ENCODE measurements around the gene FGF4. TPM values are rescaled to one million over a fixed set of nuclear protein-coding genes. Genes with fewer than 3 reads are reported as not detected.

Gene FGF4
- total and polyA plus RNA-seq, 5 donors from 2014 or later = not detected

GRCh38 chr11:69818231-69818602, 43.1 kb upstream of the FGF4 start:
- Histone ChIP-seq H3K9me3 (ENCODE audit: control insufficient read depth in 2 of 2, low read length in 2 of 2) (no peaks in the 10 kb centered on the region), H3K36me3 (ENCODE audit: control insufficient read depth, insufficient read depth, low read length) (no peaks in the 10 kb centered on the region), H3K27me3 (ENCODE audit: control insufficient read depth, insufficient read depth, low read length) (no peaks in the 10 kb centered on the region), H3K4me3 (ENCODE audit: low read depth, low read length) (no peak overlapping the region), H3K4me1 (ENCODE audit: control insufficient read depth, insufficient read depth, low read length, poor library complexity, severe bottlenecking) (no peaks in the 10 kb centered on the region), H3K27ac (ENCODE audit: insufficient read depth, low read length, poor library complexity, severe bottlenecking) (no peak overlapping the region)
- Mint-ChIP-seq H3K4me1 (no peaks in the 10 kb centered on the region), H3K4me3 (no peak overlapping the region), H3K9me3 (peaks cover 0 to 6% (median 0%) of the 10 kb centered on the region in 7 donors), H3K36me3 (no peaks in the 10 kb centered on the region), H3K27ac (no peak overlapping the region), H3K27me3 (peaks cover 40% of the 10 kb centered on the region)
- DNase-seq = no peak
- no peak for ATAC-seq (ENCODE audit: low read depth in 2 of 2)

- no peak overlapping the region for H3K27ac Mint-ChIP-seq
- no peaks in the 10 kb centered on the region for H3K36me3 Mint-ChIP-seq
- Histone ChIP-seq H3K9me3 (ENCODE audit: control insufficient read depth in 2 of 2, low read length in 2 of 2) (no peaks in the 10 kb centered on the region), H3K36me3 (ENCODE audit: control insufficient read depth, insufficient read depth, low read length) (no peaks in the 10 kb centered on the region), H3K27ac (ENCODE audit: insufficient read depth, low read length, poor library complexity, severe bottlenecking) (no peak overlapping the region), H3K4me3 (ENCODE audit: low read depth, low read length) (no peak overlapping the region), H3K4me1 (ENCODE audit: control insufficient read depth, insufficient read depth, low read length, poor library complexity, severe bottlenecking) (no peaks in the 10 kb centered on the region), H3K27me3 (ENCODE audit: control insufficient read depth, insufficient read depth, low read length) (no peaks in the 10 kb centered on the region)
- peaks cover 0 to 6% (median 0%) of the 10 kb centered on the region in 7 donors for H3K9me3 Mint-ChIP-seq
- H3K4me3 Mint-ChIP-seq = no peak overlapping the region
- peaks cover 35% of the 10 kb centered on the region for H3K27me3 Mint-ChIP-seq
- DNase-seq = peak in 1 of 3 donors; percentile 20
- H3K4me1 Mint-ChIP-seq = no peaks in the 10 kb centered on the region
- ATAC-seq (ENCODE audit: low read depth in 2 of 2) = no peak
Measured at GRCh38 chr11:69817265-69818230, 42.4 kb upstream of the FGF4 start.

DNA sequence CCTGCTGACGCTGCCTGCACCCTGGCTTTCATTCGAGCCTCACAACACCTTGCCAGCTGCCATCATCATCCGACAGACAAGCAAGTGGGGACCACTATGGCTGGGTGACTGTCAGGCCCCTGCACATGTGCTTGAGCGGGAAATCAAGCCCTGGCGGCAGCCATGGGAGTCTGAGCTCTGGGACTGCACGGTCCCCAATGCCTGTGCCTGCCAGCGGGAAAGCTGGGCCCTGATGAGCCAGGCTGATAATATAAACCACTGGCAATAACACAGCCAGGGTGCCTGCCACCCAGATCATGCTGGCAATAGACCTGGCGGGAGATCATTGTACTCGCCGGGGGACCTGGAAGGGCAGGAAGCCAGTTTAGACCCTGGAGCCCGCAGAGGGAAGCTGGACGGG, 41.5 kb upstream of the FGF4 start:
- Histone ChIP-seq H3K27me3 (ENCODE audit: control insufficient read depth, insufficient read depth, low read length) (no peaks in the 10 kb centered on the region), H3K27ac (ENCODE audit: insufficient read depth, low read length, poor library complexity, severe bottlenecking) (no peak overlapping the region), H3K4me3 (ENCODE audit: low read depth, low read length) (no peak overlapping the region), H3K4me1 (ENCODE audit: control insufficient read depth, insufficient read depth, low read length, poor library complexity, severe bottlenecking) (no peaks in the 10 kb centered on the region), H3K9me3 (ENCODE audit: control insufficient read depth in 2 of 2, low read length in 2 of 2) (no peaks in the 10 kb centered on the region), H3K36me3 (ENCODE audit: control insufficient read depth, insufficient read depth, low read length) (no peaks in the 10 kb centered on the region)
- ATAC-seq (ENCODE audit: low read depth in 2 of 2) = no peak
- Mint-ChIP-seq H3K9me3 (peaks cover 0 to 6% (median 0%) of the 10 kb centered on the region in 7 donors), H3K4me1 (no peaks in the 10 kb centered on the region), H3K4me3 (no peak overlapping the region), H3K36me3 (no peaks in the 10 kb centered on the region), H3K27me3 (peaks cover 35% of the 10 kb centered on the region), H3K27ac (no peak overlapping the region)
- DNase-seq = no peak

GRCh38 chr11:69815973-69816372, 40.8 kb upstream of the FGF4 start:
- Histone ChIP-seq H3K4me3 (ENCODE audit: low read depth, low read length) (no peak overlapping the region), H3K36me3 (ENCODE audit: control insufficient read depth, insufficient read depth, low read length) (no peaks in the 10 kb centered on the region), H3K27ac (ENCODE audit: insufficient read depth, low read length, poor library complexity, severe bottlenecking) (no peak overlapping the region), H3K9me3 (ENCODE audit: control insufficient read depth in 2 of 2, low read length in 2 of 2) (no peaks in the 10 kb centered on the region), H3K27me3 (ENCODE audit: control insufficient read depth, insufficient read depth, low read length) (no peaks in the 10 kb centered on the region), H3K4me1 (ENCODE audit: control insufficient read depth, insufficient read depth, low read length, poor library complexity, severe bottlenecking) (no peaks in the 10 kb centered on the region)
- Mint-ChIP-seq H3K36me3 (no peaks in the 10 kb centered on the region), H3K4me1 (no peaks in the 10 kb centered on the region), H3K27ac (no peak overlapping the region), H3K27me3 (peaks cover 38% of the 10 kb centered on the region), H3K9me3 (peaks cover 0 to 6% (median 0%) of the 10 kb centered on the region in 7 donors), H3K4me3 (no peak overlapping the region)
- DNase-seq (no peak), ATAC-seq (ENCODE audit: low read depth in 2 of 2) (no peak)

- Histone ChIP-seq H3K9me3 (ENCODE audit: control insufficient read depth in 2 of 2, low read length in 2 of 2) (no peaks in the 10 kb centered on the region), H3K27me3 (ENCODE audit: control insufficient read depth, insufficient read depth, low read length) (no peaks in the 10 kb centered on the region), H3K36me3 (ENCODE audit: control insufficient read depth, insufficient read depth, low read length) (no peaks in the 10 kb centered on the region), H3K4me1 (ENCODE audit: control insufficient read depth, insufficient read depth, low read length, poor library complexity, severe bottlenecking) (no peaks in the 10 kb centered on the region), H3K4me3 (ENCODE audit: low read depth, low read length) (no peak overlapping the region), H3K27ac (ENCODE audit: insufficient read depth, low read length, poor library complexity, severe bottlenecking) (no peak overlapping the region)
- no peak for DNase-seq
- H3K9me3 Mint-ChIP-seq = peaks cover 0 to 6% (median 0%) of the 10 kb centered on the region in 7 donors
- H3K27ac Mint-ChIP-seq = no peak overlapping the region
- H3K4me3 Mint-ChIP-seq = no peak overlapping the region
- no peaks in the 10 kb centered on the region for H3K4me1 Mint-ChIP-seq
- ATAC-seq (ENCODE audit: low read depth in 2 of 2) = no peak
- H3K27me3 Mint-ChIP-seq = peaks cover 30% of the 10 kb centered on the region
- H3K36me3 Mint-ChIP-seq = no peaks in the 10 kb centered on the region
Measured at GRCh38 chr11:69814902-69815301, 39.8 kb upstream of the FGF4 start.

DNA sequence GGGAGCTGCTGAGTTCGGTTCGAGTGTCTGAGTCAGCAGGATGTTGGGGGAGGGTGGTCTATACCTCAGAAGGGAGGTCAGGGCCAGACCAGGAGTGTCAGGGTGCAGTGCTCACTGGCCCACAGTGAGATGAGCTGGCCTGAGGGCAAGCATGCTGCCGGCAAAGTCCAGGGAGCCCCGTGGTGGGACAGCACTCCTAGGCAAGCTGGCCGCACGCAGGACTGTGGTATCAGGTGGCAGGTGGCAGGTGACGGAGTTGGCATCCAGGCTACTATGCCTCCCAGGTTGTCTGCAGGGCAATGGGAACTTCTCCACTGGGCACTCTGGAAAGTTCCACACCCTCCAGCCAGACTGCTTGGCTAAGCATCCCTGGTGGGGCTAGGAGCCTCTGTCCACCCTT, 39.3 kb upstream of the FGF4 start:
- Histone ChIP-seq H3K27me3 (ENCODE audit: control insufficient read depth, insufficient read depth, low read length) (no peaks in the 10 kb centered on the region), H3K4me1 (ENCODE audit: control insufficient read depth, insufficient read depth, low read length, poor library complexity, severe bottlenecking) (no peaks in the 10 kb centered on the region), H3K9me3 (ENCODE audit: control insufficient read depth in 2 of 2, low read length in 2 of 2) (no peaks in the 10 kb centered on the region), H3K36me3 (ENCODE audit: control insufficient read depth, insufficient read depth, low read length) (no peaks in the 10 kb centered on the region), H3K27ac (ENCODE audit: insufficient read depth, low read length, poor library complexity, severe bottlenecking) (no peak overlapping the region), H3K4me3 (ENCODE audit: low read depth, low read length) (no peak overlapping the region)
- Mint-ChIP-seq H3K27ac (no peak overlapping the region), H3K36me3 (no peaks in the 10 kb centered on the region), H3K9me3 (peaks cover 0 to 6% (median under 1%) of the 10 kb centered on the region in 7 donors), H3K27me3 (peaks cover 30% of the 10 kb centered on the region), H3K4me3 (no peak overlapping the region), H3K4me1 (no peaks in the 10 kb centered on the region)
- DNase-seq = no peak
- ATAC-seq (ENCODE audit: low read depth in 2 of 2) = no peak

GRCh38 chr11:69813839-69814238, 38.7 kb upstream of the FGF4 start:
- Histone ChIP-seq H3K9me3 (ENCODE audit: control insufficient read depth in 2 of 2, low read length in 2 of 2) (no peaks in the 10 kb centered on the region), H3K36me3 (ENCODE audit: control insufficient read depth, insufficient read depth, low read length) (no peaks in the 10 kb centered on the region), H3K27me3 (ENCODE audit: control insufficient read depth, insufficient read depth, low read length) (no peaks in the 10 kb centered on the region), H3K4me1 (ENCODE audit: control insufficient read depth, insufficient read depth, low read length, poor library complexity, severe bottlenecking) (no peaks in the 10 kb centered on the region), H3K27ac (ENCODE audit: insufficient read depth, low read length, poor library complexity, severe bottlenecking) (no peak overlapping the region), H3K4me3 (ENCODE audit: low read depth, low read length) (no peak overlapping the region)
- DNase-seq = no peak
- Mint-ChIP-seq H3K4me3 (no peak overlapping the region), H3K27me3 (peaks cover 29% of the 10 kb centered on the region), H3K9me3 (peaks cover 0 to 6% (median 1%) of the 10 kb centered on the region in 7 donors), H3K36me3 (no peaks in the 10 kb centered on the region), H3K4me1 (no peaks in the 10 kb centered on the region), H3K27ac (no peak overlapping the region)
- no peak for ATAC-seq (ENCODE audit: low read depth in 2 of 2)

- Histone ChIP-seq H3K4me1 (ENCODE audit: control insufficient read depth, insufficient read depth, low read length, poor library complexity, severe bottlenecking) (no peaks in the 10 kb centered on the region), H3K36me3 (ENCODE audit: control insufficient read depth, insufficient read depth, low read length) (no peaks in the 10 kb centered on the region), H3K9me3 (ENCODE audit: control insufficient read depth in 2 of 2, low read length in 2 of 2) (no peaks in the 10 kb centered on the region), H3K4me3 (ENCODE audit: low read depth, low read length) (no peak overlapping the region), H3K27ac (ENCODE audit: insufficient read depth, low read length, poor library complexity, severe bottlenecking) (no peak overlapping the region), H3K27me3 (ENCODE audit: control insufficient read depth, insufficient read depth, low read length) (no peaks in the 10 kb centered on the region)
- ATAC-seq (ENCODE audit: low read depth in 2 of 2) (no peak), DNase-seq (no peak)
- Mint-ChIP-seq H3K27me3 (peaks cover 29% of the 10 kb centered on the region), H3K36me3 (no peaks in the 10 kb centered on the region), H3K4me1 (no peaks in the 10 kb centered on the region), H3K27ac (no peak overlapping the region), H3K9me3 (peaks cover 0 to 6% (median 1%) of the 10 kb centered on the region in 7 donors), H3K4me3 (no peak overlapping the region)
Measured at GRCh38 chr11:69812946-69813345, 37.8 kb upstream of the FGF4 start.

All from CD4-positive, CD25-positive, alpha-beta regulatory T cell (primary cell).